ENCODE data around the gene RASSF8. TPM values are rescaled to one million over a fixed set of nuclear protein-coding genes. Genes with fewer than 3 reads are reported as not detected.
A peak's percentile ranks its signal among the peaks of the same experiment; 100 is the strongest.

The RASSF8 gene
- total and polyA plus RNA-seq, 5 experiments from 2014 or later: not detected

DNA sequence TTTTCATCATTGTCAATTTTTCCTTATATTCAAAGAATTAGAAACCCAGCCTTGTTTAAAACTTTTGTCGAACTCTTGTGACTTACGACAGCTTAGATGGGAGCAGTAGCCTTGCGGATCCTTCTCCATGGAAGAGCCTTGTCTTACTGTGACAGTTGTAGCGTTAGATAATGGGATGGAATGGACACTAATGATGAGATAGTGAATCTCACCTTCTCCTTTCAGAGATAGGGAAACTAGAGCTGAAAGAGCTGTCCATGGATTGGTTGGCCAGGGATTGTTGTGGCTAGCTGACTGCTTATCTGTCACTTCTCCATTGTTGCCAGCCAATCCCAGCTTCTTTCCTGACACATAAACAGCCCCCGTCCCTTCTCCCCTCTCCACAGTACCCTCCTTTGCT lies 107.0 kb downstream of the RASSF8 start:
- DNase-seq (no peak), ATAC-seq (no peak)
- Mint-ChIP-seq H3K4me3 (no peak overlapping the region), H3K9me3 (no peaks in the 10 kb centered on the region), H3K36me3 (no peaks in the 10 kb centered on the region), H3K4me1 (no peaks in the 10 kb centered on the region), H3K27me3 (peaks cover 0 to 13% (median 3%) of the 10 kb centered on the region in 5 donors), H3K27ac (no peak overlapping the region)
- POLR2A ChIA-PET: no interaction called here

DNA sequence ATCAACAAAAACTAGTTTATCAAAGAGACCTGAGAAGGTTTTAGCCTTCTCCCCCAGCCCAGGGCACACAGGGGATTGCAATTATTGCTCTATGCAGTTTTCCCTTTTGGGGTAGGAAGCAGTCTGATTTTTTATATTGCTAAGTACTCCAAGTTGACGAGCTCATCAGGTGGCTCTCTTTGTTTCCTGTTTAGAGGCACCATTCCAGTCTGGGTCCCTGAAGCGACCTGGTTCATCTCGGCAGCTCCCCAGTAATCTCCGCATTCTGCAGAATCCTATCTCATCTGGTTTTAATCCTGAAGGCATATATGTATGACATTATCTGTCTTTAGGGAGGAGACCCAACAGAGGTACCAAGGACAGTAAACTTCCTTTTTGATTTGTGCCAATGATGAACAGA lies 110.0 kb downstream of the RASSF8 start:
- H3K4me1 Mint-ChIP-seq: no peaks in the 10 kb centered on the region
- H3K27ac Mint-ChIP-seq: no peak overlapping the region
- no peak for ATAC-seq
- H3K36me3 Mint-ChIP-seq: no peaks in the 10 kb centered on the region
- no peaks in the 10 kb centered on the region for H3K9me3 Mint-ChIP-seq
- POLR2A ChIA-PET: no interaction called here
- H3K27me3 Mint-ChIP-seq: peaks cover 0 to 13% (median 3%) of the 10 kb centered on the region in 5 donors
- DNase-seq: no peak
- no peak overlapping the region for H3K4me3 Mint-ChIP-seq

- no peak overlapping the region for H3K27ac Mint-ChIP-seq
- no peaks in the 10 kb centered on the region for H3K36me3 Mint-ChIP-seq
- no peaks in the 10 kb centered on the region for H3K9me3 Mint-ChIP-seq
- H3K27me3 Mint-ChIP-seq: peaks cover 0 to 9% (median 3%) of the 10 kb centered on the region in 5 donors
- ATAC-seq (no peak), DNase-seq (no peak)
- H3K4me3 Mint-ChIP-seq: no peak overlapping the region
- POLR2A ChIA-PET: no interaction called here
- H3K4me1 Mint-ChIP-seq: no peaks in the 10 kb centered on the region
These were observed 111.3 kb downstream of the RASSF8 start for GRCh38 chr12:26069796-26070195.

- ATAC-seq (no peak), DNase-seq (no peak)
- POLR2A ChIA-PET: no interaction called here
- H3K4me3 Mint-ChIP-seq: no peak overlapping the region
- no peaks in the 10 kb centered on the region for H3K4me1 Mint-ChIP-seq
- H3K9me3 Mint-ChIP-seq: peaks cover 0 to 14% (median 6%) of the 10 kb centered on the region in 9 donors
- H3K27ac Mint-ChIP-seq: no peak overlapping the region
- no peaks in the 10 kb centered on the region for H3K36me3 Mint-ChIP-seq
- peaks cover 0 to 4% (median 0%) of the 10 kb centered on the region in 5 donors for H3K27me3 Mint-ChIP-seq
These were observed 119.6 kb downstream of the RASSF8 start for GRCh38 chr12:26077915-26078702.

- ATAC-seq (no peak), DNase-seq (no peak)
- Mint-ChIP-seq H3K27ac (no peak overlapping the region), H3K27me3 (peaks cover 0 to 4% (median 0%) of the 10 kb centered on the region in 5 donors), H3K4me3 (no peak overlapping the region), H3K4me1 (no peaks in the 10 kb centered on the region), H3K9me3 (peaks cover 0 to 23% (median 10%) of the 10 kb centered on the region in 9 donors), H3K36me3 (no peaks in the 10 kb centered on the region)
- POLR2A ChIA-PET: interaction anchor here (0.6 kb wide), 1 partner anchor 216 kb away, joined by 3 read pairs; no protein-coding TSS in a partner anchor
These were observed 122.4 kb downstream of the RASSF8 start for GRCh38 chr12:26080911-26081310.

DNA sequence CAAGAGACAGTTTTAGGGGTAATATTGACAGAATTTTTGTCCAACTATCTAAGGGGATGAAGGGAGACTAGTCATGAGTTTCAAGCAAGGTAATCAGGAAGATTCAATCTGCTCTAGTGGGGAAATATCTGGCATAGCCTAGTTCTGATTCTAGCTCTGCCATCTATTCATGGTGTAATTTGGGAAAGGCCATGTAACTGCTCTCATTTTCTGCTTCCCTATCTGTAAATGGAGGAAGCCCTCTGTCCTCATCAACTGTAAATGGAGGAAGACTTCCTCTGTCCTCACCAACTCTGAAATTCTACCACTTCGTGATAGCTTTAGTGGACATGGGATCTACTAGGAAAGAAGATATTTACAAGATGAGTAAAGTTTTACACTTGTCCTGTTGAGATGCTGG lies 128.5 kb downstream of the RASSF8 start:
- POLR2A ChIA-PET: no interaction called here
- no peaks in the 10 kb centered on the region for H3K4me1 Mint-ChIP-seq
- peaks cover 0 to 2% (median 0%) of the 10 kb centered on the region in 5 donors for H3K27me3 Mint-ChIP-seq
- ATAC-seq: no peak
- H3K36me3 Mint-ChIP-seq: no peaks in the 10 kb centered on the region
- no peak overlapping the region for H3K27ac Mint-ChIP-seq
- H3K9me3 Mint-ChIP-seq: peaks cover 0 to 19% (median 2%) of the 10 kb centered on the region in 9 donors
- DNase-seq: no peak
- H3K4me3 Mint-ChIP-seq: no peak overlapping the region

DNA sequence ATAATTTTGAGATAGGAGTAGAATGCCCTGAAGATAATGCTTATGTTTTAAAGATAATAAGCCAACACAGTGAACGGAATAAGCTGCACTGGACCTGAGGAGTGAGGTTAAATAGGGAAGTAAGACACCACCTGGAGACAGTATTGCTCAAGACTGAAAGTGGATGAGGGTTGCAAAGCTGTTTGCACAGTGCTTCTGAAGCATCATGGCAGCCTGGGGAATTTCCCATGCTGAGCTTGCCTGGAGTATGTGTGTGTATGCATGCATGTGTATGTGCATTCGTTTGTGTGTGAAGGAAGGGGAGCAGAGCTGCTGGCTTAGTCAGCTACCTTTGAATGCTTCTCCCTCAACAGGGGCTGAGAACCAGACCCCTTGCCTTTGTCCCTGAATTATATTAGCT lies 130.5 kb downstream of the RASSF8 start:
- Mint-ChIP-seq H3K9me3 (peaks cover 0 to 8% (median 0%) of the 10 kb centered on the region in 9 donors), H3K27ac (no peak overlapping the region), H3K4me3 (no peak overlapping the region), H3K4me1 (peaks cover 0 to 2% (median 0%) of the 10 kb centered on the region in 4 donors), H3K36me3 (no peaks in the 10 kb centered on the region), H3K27me3 (peaks cover 0 to 2% (median 0%) of the 10 kb centered on the region in 5 donors)
- DNase-seq (no peak), ATAC-seq (no peak)
- POLR2A ChIA-PET: no interaction called here

DNA sequence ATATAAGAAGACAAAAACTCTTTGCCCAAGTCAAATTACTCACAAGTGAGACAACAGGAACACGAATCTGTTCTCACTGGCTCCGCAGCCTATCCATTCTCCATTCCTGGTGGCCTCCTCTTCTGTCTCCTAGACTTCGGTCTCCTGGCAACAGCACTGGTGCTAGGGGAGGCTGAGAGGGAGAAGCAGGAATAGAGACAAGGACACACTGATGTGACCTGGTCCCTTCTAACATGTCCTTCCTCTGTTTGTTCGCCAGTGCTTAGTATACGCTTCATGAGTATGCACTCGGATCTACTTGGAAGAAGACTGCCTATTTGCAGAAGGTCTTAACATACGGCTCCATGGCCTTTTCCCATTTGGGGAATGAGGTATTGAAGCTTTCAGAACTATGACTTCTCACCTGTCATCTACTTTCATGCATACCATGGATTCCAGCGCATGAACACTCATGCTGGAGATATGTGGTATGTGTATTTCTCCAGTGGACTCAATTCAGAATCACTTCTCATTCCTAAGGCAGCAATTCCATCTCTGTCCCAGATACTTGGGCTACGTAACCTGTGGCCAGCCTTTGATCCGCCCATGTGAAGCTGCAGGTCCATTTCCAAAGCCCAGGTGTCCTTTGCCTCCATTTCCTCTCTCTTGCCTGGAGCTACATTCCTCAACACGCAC lies 132.5 kb downstream of the RASSF8 start:
- H3K36me3 Mint-ChIP-seq: no peaks in the 10 kb centered on the region
- H3K4me3 Mint-ChIP-seq: no peak overlapping the region
- H3K27ac Mint-ChIP-seq: no peak overlapping the region
- H3K9me3 Mint-ChIP-seq: no peaks in the 10 kb centered on the region
- H3K27me3 Mint-ChIP-seq: peaks cover 0 to 2% (median 0%) of the 10 kb centered on the region in 5 donors
- H3K4me1 Mint-ChIP-seq: peaks cover 0 to 2% (median 0%) of the 10 kb centered on the region in 4 donors
- no peak for DNase-seq
- no peak for ATAC-seq
- POLR2A ChIA-PET: no interaction called here

- H3K27me3 Mint-ChIP-seq: peaks cover 0 to 2% (median 0%) of the 10 kb centered on the region in 5 donors
- H3K36me3 Mint-ChIP-seq: no peaks in the 10 kb centered on the region
- H3K4me3 Mint-ChIP-seq: no peak overlapping the region
- POLR2A ChIA-PET: no interaction called here
- no peaks in the 10 kb centered on the region for H3K9me3 Mint-ChIP-seq
- no peak overlapping the region for H3K27ac Mint-ChIP-seq
- DNase-seq: no peak
- ATAC-seq: no peak
- peaks cover 0 to 2% (median 0%) of the 10 kb centered on the region in 4 donors for H3K4me1 Mint-ChIP-seq
These were observed 133.3 kb downstream of the RASSF8 start for GRCh38 chr12:26091822-26092221.

DNA sequence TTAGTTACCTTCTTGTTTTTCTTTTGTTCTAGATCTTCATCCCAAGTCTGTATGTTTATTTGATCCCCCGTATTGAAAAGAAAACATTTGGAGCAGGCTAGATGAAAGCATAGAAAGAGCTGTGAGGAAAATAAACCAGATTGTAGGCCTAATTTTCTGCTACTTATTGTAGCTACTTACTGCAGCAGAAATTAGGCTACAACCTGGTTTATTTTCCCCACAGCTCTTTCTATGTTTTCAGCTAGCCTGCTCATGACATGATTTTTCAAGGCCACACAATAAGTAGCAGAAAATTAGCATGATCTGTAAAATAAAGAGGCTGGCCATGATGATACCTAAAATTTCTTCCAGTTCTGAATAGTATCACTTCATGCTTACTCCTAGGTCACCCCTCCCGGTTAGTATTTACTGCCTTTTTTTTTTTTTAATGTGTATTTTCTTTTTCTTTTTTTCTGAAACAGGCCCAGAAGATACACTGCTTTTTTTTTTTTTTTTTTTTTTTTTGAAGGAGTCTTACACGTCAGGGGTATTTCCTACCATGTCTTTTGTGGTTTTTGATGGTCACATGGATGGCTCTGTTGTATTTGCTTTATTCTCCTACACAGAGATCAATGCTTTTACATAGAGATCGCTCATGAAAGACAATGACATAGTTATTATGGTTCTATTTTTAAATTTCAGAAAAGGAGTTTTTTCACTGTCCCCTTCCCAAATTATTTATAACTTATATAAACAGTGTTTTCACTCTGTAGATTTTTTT lies 134.0 kb downstream of the RASSF8 start:
- Mint-ChIP-seq H3K27me3 (peaks cover 0 to 2% (median 2%) of the 10 kb centered on the region in 5 donors), H3K9me3 (no peaks in the 10 kb centered on the region), H3K36me3 (no peaks in the 10 kb centered on the region), H3K4me1 (peaks cover 0 to 2% (median 0%) of the 10 kb centered on the region in 4 donors), H3K27ac (no peak overlapping the region), H3K4me3 (no peak overlapping the region)
- ATAC-seq (peak in 1 of 2 donors; percentile 62), DNase-seq (peak in 2 of 10 donors; percentile 27 to 28)
- POLR2A ChIA-PET: no interaction called here

DNA sequence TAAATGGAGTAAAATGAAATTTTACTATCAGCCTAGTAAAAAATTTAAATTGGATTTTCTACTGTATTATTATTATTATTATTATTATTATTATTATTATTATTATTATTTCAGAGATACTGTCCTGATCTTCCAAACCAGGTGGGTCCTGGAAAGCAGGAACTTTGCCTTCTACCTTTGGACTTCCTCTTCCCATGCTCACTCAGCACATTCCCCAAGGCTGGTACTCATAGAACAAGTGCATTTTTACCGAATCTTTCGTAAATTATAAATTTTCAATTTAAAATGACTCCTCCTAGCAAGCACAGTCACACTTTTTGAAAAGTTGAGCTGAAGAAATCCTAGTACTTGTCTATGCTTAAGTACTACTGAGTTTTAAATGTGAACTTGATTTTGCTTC lies 136.7 kb downstream of the RASSF8 start:
- Mint-ChIP-seq H3K4me1 (peaks cover 0 to 2% (median 0%) of the 10 kb centered on the region in 4 donors), H3K9me3 (no peaks in the 10 kb centered on the region), H3K4me3 (no peak overlapping the region), H3K36me3 (no peaks in the 10 kb centered on the region), H3K27me3 (peaks cover 0 to 10% (median 5%) of the 10 kb centered on the region in 5 donors), H3K27ac (no peak overlapping the region)
- no peak for DNase-seq
- POLR2A ChIA-PET: no interaction called here
- no peak for ATAC-seq

- Mint-ChIP-seq H3K4me1 (peaks cover 0 to 2% (median 0%) of the 10 kb centered on the region in 4 donors), H3K27me3 (peaks cover 0 to 10% (median 5%) of the 10 kb centered on the region in 5 donors), H3K27ac (peak overlapping the region in 1 of 10 donors; percentile 40), H3K4me3 (no peak overlapping the region), H3K9me3 (no peaks in the 10 kb centered on the region), H3K36me3 (no peaks in the 10 kb centered on the region)
- no peak for ATAC-seq
- POLR2A ChIA-PET: no interaction called here
- DNase-seq: no peak
These were observed 137.6 kb downstream of the RASSF8 start for GRCh38 chr12:26096036-26096435.
